PFSK-1 (cell line): ENCODE results near the gene CFAP299.

Experiments used
- FOXP2 ChIP-seq: optimal IDR thresholded peaks from 2 replicates; pipeline ENCODE3; 2011; ENCODE audit warnings: borderline replicate concordance, control low read depth, inconsistent platforms; ENCODE audit not compliant: insufficient read depth; ENCODE audit errors: extremely low read length, extremely low read depth
- POLR2AphosphoS5 ChIP-seq: IDR thresholded peaks from 2 replicates; pipeline ENCODE4 v1.6.1; 2012; ENCODE audit warnings: low read depth, mild to moderate bottlenecking, control low read depth, low read length, moderate library complexity
- REST ChIP-seq, 2 experiments: IDR thresholded peaks; 2 replicates each; pipeline versions ENCODE4 v1.6.1 to v1.8.0; 2011 to 2012; ENCODE audit warnings: low read depth in 2 of 2, low read length in 2 of 2, control low read depth in 1 of 2, inconsistent platforms in 1 of 2, mild to moderate bottlenecking in 1 of 2, moderate library complexity in 1 of 2; ENCODE audit not compliant: insufficient read depth in 1 of 2
- SIN3A ChIP-seq: IDR thresholded peaks from 2 replicates; pipeline ENCODE4 v1.6.1; 2012; ENCODE audit warnings: mild to moderate bottlenecking, low read length, moderate library complexity, borderline replicate concordance; ENCODE audit not compliant: insufficient read depth
- TAF1 ChIP-seq: IDR thresholded peaks from 2 replicates; pipeline ENCODE4 v1.6.1; 2012; ENCODE audit warnings: low read length, control low read depth, borderline replicate concordance; ENCODE audit not compliant: insufficient read depth

The CFAP299 gene

GRCh38 chr4:80362578-80363181 lies 27.1 kb downstream of the CFAP299 start:
- TF ChIP-seq SIN3A (no peak), REST (IDR thresholded peaks at IDR 0.05; ENCODE audit: insufficient read depth in 1 of 2, low read depth in 2 of 2, low read length in 2 of 2) (no peak), POLR2AphosphoS5 (no peak), FOXP2 (no peak), TAF1 (no peak)

GRCh38 chr4:80365928-80366327 lies 30.4 kb downstream of the CFAP299 start:
- TF ChIP-seq FOXP2 = no peak
- TF ChIP-seq POLR2AphosphoS5 = no peak
- TF ChIP-seq REST (IDR thresholded peaks at IDR 0.05; ENCODE audit: insufficient read depth in 1 of 2, low read depth in 2 of 2, low read length in 2 of 2) = no peak
- no peak for TF ChIP-seq SIN3A
- TF ChIP-seq TAF1 = no peak

GRCh38 chr4:80367737-80368136 lies 32.2 kb downstream of the CFAP299 start:
- TF ChIP-seq SIN3A (no peak), TAF1 (no peak), REST (IDR thresholded peaks at IDR 0.05; ENCODE audit: insufficient read depth in 1 of 2, low read depth in 2 of 2, low read length in 2 of 2) (no peak), POLR2AphosphoS5 (no peak), FOXP2 (no peak)

GRCh38 chr4:80370635-80371034 lies 35.1 kb downstream of the CFAP299 start:
- TF ChIP-seq FOXP2 (no peak), POLR2AphosphoS5 (no peak), SIN3A (no peak), REST (IDR thresholded peaks at IDR 0.05; ENCODE audit: insufficient read depth in 1 of 2, low read depth in 2 of 2, low read length in 2 of 2) (no peak), TAF1 (no peak)

GRCh38 chr4:80371046-80371445 lies 35.5 kb downstream of the CFAP299 start:
- TF ChIP-seq FOXP2 (no peak), REST (IDR thresholded peaks at IDR 0.05; ENCODE audit: insufficient read depth in 1 of 2, low read depth in 2 of 2, low read length in 2 of 2) (no peak), SIN3A (no peak), POLR2AphosphoS5 (no peak), TAF1 (no peak)
